Gastroesophageal sphincter (tissue), 3 donors: ENCODE measurements around the gene KRT85.

Experiments
- CTCF ChIP-seq, 4 experiments: fragments of 200-600 bp in 2 of 4; fragments of 450-650 bp in 2 of 4; sonication (generic) in 1 of 4; IDR thresholded peaks; one replicate each; pipeline ENCODE4 v1.5.1; 2017 to 2019; ENCODE audit warnings: antibody characterized with exemption in 4 of 4, mild to moderate bottlenecking in 2 of 4, moderate library complexity in 2 of 4
- EP300 ChIP-seq: sonication (generic); formaldehyde crosslinking; IDR thresholded peaks from one replicate; pipeline ENCODE4 v1.6.1; 2017; ENCODE audit warnings: antibody characterized with exemption, mild to moderate bottlenecking

GRCh38 chr12:52364061-52364460 lies 3.2 kb downstream of the KRT85 start:
- no peak for TF ChIP-seq CTCF (IDR thresholded peaks at IDR 0.05)
- TF ChIP-seq EP300 = no peak
